ENCODE measurements around the gene ANGPT4. TPM values are rescaled to one million over a fixed set of nuclear protein-coding genes. Genes with fewer than 3 reads are reported as not detected.

Gene ANGPT4
- total RNA-seq, 2 experiments from 2014 or later, result not detected

DNA sequence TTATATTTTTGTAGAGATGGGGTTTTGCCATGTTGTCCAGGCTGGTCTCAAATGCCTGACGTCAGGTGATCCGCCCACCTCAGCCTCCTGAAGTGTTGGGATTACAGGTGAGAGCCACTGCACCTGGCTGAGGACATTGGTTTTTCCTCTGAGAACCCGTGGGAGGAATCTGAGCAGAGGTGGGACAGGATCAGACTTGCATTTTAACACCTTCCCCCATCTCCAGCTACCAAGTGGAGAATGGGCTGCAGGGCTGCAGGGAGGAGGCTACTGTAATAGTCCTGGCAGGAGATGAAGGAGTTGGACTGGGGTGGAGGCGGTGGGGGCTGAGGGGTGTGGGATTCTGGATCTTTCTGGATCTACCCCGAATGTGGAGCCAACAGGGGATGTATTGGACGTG lies 58.1 kb downstream of the ANGPT4 start:
- ChIA-PET CTCF (no interaction called here), POLR2A (no interaction called here)
- H3K4me3 Mint-ChIP-seq, result no peak overlapping the region
- TF ChIP-seq, protein P1, sequence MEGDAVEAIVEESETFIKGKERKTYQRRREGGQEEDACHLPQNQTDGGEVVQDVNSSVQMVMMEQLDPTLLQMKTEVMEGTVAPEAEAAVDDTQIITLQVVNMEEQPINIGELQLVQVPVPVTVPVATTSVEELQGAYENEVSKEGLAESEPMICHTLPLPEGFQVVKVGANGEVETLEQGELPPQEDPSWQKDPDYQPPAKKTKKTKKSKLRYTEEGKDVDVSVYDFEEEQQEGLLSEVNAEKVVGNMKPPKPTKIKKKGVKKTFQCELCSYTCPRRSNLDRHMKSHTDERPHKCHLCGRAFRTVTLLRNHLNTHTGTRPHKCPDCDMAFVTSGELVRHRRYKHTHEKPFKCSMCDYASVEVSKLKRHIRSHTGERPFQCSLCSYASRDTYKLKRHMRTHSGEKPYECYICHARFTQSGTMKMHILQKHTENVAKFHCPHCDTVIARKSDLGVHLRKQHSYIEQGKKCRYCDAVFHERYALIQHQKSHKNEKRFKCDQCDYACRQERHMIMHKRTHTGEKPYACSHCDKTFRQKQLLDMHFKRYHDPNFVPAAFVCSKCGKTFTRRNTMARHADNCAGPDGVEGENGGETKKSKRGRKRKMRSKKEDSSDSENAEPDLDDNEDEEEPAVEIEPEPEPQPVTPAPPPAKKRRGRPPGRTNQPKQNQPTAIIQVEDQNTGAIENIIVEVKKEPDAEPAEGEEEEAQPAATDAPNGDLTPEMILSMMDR (IDR thresholded peaks at IDR 0.05), result no peak
- H3K27me3 Mint-ChIP-seq, result no peaks in the 10 kb centered on the region
- no peaks in the 10 kb centered on the region for H3K9me3 ChIP-seq (ENCODE audit: control insufficient read depth in 1 of 2, insufficient read depth in 1 of 2, low read length in 2 of 2)
- H3K4me3 ChIP-seq (ENCODE audit: low read length), result no peak overlapping the region
- ATAC-seq (ENCODE audit: poor library complexity) (no peak), DNase-seq (no peak)
- intact Hi-C loops (cut with DNase I, micrococcal nuclease), result no loop called here
- H3K4me1 Mint-ChIP-seq (ENCODE audit: low read depth), result peaks cover 33% of the 10 kb centered on the region
- H3K27ac Mint-ChIP-seq, result no peak overlapping the region
- H3K27ac ChIP-seq (ENCODE audit: low read depth in 1 of 2, low read length in 2 of 2), result no peak overlapping the region
- peaks cover 51% of the 10 kb centered on the region for H3K4me1 ChIP-seq (ENCODE audit: insufficient read depth, low read length)
- no peaks in the 10 kb centered on the region for H3K27me3 ChIP-seq (ENCODE audit: control insufficient read depth in 1 of 2, insufficient read depth in 2 of 2, low read length in 2 of 2)
- no peaks in the 10 kb centered on the region for H3K36me3 Mint-ChIP-seq (ENCODE audit: low read depth)
- H3K9me3 Mint-ChIP-seq, result no peaks in the 10 kb centered on the region
- H3K36me3 ChIP-seq (ENCODE audit: insufficient read depth, low read length), result peaks cover 3% of the 10 kb centered on the region

DNA sequence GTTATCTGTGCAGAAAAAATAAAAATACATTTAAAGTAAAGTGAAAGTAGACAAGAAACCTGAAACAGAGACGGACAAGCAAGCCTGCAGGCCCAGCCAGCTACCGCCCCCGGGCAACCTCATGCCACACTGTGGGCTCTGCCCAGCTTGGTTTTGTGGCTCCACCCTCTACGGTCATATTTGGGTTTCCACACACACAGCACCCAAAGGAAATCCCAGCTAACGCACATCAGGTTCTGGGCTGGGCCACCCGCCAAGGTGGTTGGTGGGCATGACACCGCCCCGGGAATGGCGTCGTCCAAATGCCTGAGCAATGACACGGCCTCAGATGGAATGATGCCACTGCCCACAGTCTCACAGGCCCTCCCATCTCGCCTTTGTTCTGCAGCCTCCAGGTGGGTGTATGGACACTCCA lies 59.8 kb downstream of the ANGPT4 start:
- Mint-ChIP-seq H3K27ac (peak overlapping the region; percentile 74), H3K4me3 (peak overlapping the region; percentile 54), H3K4me1 (ENCODE audit: low read depth) (peaks cover 46% of the 10 kb centered on the region), H3K9me3 (no peaks in the 10 kb centered on the region), H3K36me3 (ENCODE audit: low read depth) (no peaks in the 10 kb centered on the region), H3K27me3 (no peaks in the 10 kb centered on the region)
- peak; percentile 85 for ATAC-seq (ENCODE audit: poor library complexity)
- Histone ChIP-seq H3K9me3 (ENCODE audit: control insufficient read depth in 1 of 2, insufficient read depth in 1 of 2, low read length in 2 of 2) (no peaks in the 10 kb centered on the region), H3K4me1 (ENCODE audit: insufficient read depth, low read length) (peaks cover 59% of the 10 kb centered on the region), H3K36me3 (ENCODE audit: insufficient read depth, low read length) (peaks cover 3% of the 10 kb centered on the region), H3K4me3 (ENCODE audit: low read length) (no peak overlapping the region), H3K27me3 (ENCODE audit: control insufficient read depth in 1 of 2, insufficient read depth in 2 of 2, low read length in 2 of 2) (no peaks in the 10 kb centered on the region), H3K27ac (ENCODE audit: low read depth in 1 of 2, low read length in 2 of 2) (no peak overlapping the region)
- ChIA-PET CTCF (no interaction called here), POLR2A (interaction anchor here (2.3 to 2.8 kb wide), 2 partner anchors 10 to 24 kb away, joined by 8 to 10 read pairs; partner anchors contain the start of gene FAM110A)
- TF ChIP-seq, protein P1 (IDR thresholded peaks at IDR 0.05), result no peak
- peak in 12 of 14 experiments; percentile 17 to 70 (median 44) for DNase-seq
- intact Hi-C loops (cut with DNase I, micrococcal nuclease), result no loop called here

DNA sequence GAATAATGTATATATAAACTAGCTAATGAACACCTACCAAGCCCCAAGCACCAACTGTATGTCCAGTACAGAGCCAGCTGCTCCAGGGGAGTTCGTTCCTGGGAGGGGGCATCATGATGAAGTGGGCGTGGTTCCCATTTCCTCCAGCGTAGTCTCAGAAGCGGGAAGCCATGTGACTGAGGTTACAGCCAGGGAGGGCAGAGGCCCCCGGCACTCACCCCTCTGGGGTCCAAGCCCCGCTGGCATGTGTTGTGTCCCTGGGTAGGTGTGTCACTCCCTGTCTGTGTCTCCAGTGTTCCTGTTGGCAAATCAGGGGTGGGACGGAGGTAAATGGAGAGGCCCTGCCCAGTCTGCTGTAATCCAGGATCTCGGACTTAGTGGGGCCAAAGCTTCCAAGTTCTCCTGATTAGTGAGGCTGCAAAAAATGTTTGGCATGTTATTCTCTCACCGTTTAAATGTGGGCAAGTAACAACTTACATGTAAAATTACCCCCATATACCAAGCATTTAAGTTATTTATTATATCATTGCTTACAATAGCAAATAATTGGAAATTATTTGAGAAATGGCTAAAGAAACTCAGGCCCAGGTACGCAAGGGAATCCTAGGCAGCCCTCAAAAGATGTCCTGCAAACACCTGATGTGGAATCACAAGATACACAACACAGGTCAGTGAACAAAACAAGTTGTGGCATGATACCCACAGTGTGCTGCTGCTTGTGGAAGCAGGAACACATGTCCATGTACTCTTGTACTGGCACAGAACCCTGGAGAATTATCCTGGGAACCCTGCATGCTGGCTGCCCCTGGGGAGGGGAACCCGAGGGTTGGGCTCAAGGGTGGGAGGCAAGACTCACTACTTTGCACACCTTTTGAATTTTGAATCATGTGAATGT lies 60.4 kb downstream of the ANGPT4 start:
- Histone ChIP-seq H3K36me3 (ENCODE audit: insufficient read depth, low read length) (peaks cover 3% of the 10 kb centered on the region), H3K27me3 (ENCODE audit: control insufficient read depth in 1 of 2, insufficient read depth in 2 of 2, low read length in 2 of 2) (no peaks in the 10 kb centered on the region), H3K4me3 (ENCODE audit: low read length) (no peak overlapping the region), H3K27ac (ENCODE audit: low read depth in 1 of 2, low read length in 2 of 2) (no peak overlapping the region), H3K9me3 (ENCODE audit: control insufficient read depth in 1 of 2, insufficient read depth in 1 of 2, low read length in 2 of 2) (no peaks in the 10 kb centered on the region), H3K4me1 (ENCODE audit: insufficient read depth, low read length) (peaks cover 65% of the 10 kb centered on the region)
- H3K36me3 Mint-ChIP-seq (ENCODE audit: low read depth), result peaks cover 3% of the 10 kb centered on the region
- intact Hi-C loops (cut with DNase I, micrococcal nuclease), result no loop called here
- ATAC-seq (ENCODE audit: poor library complexity) (no peak), DNase-seq (peak in 2 of 14 experiments; percentile 6 to 21)
- ChIA-PET POLR2A (interaction anchor here (2.3 to 2.8 kb wide), 2 partner anchors 9 to 23 kb away, joined by 8 to 10 read pairs; partner anchors contain the start of gene FAM110A), CTCF (no interaction called here)
- H3K27ac Mint-ChIP-seq, result peak overlapping the region; percentile 74
- peaks cover 53% of the 10 kb centered on the region for H3K4me1 Mint-ChIP-seq (ENCODE audit: low read depth)
- H3K27me3 Mint-ChIP-seq, result no peaks in the 10 kb centered on the region
- TF ChIP-seq, protein P1 (IDR thresholded peaks at IDR 0.05), result no peak
- H3K9me3 Mint-ChIP-seq, result no peaks in the 10 kb centered on the region
- H3K4me3 Mint-ChIP-seq, result peak overlapping the region; percentile 54

Measured in CD4-positive, alpha-beta T cell (primary cell).